Panc1 (cell line): ENCODE data around the gene YTHDF1.

ENCODE experiments used
- POLR2AphosphoS5 ChIP-seq: IDR thresholded peaks from 2 replicates; pipeline ENCODE4 v1.6.1; 2012; ENCODE audit warnings: mild to moderate bottlenecking, low read depth, low read length, moderate library complexity
- REST ChIP-seq, 2 experiments: IDR thresholded peaks; 2 replicates each; pipeline ENCODE4 v1.6.1; 2011 to 2012; ENCODE audit warnings: low read depth in 2 of 2, control low read depth in 1 of 2, low read length in 1 of 2, mild to moderate bottlenecking in 1 of 2, moderate library complexity in 1 of 2; ENCODE audit not compliant: insufficient read depth in 1 of 2
- TCF7L2 ChIP-seq: IDR thresholded peaks from 2 replicates; pipeline ENCODE4 v1.6.1; 2011; ENCODE audit warnings: mild to moderate bottlenecking, low read depth, low read length, inconsistent platforms
- TF ChIP-seq, protein P1 (sequence below): fragments of 450-650 bp; IDR thresholded peaks from 2 replicates; pipeline ENCODE4 v1.5.1; 2017; ENCODE audit warnings: mild to moderate bottlenecking

GRCh38 chr20:63185215-63185796 is 30.6 kb downstream of the YTHDF1 start:
- TF ChIP-seq, protein P1, sequence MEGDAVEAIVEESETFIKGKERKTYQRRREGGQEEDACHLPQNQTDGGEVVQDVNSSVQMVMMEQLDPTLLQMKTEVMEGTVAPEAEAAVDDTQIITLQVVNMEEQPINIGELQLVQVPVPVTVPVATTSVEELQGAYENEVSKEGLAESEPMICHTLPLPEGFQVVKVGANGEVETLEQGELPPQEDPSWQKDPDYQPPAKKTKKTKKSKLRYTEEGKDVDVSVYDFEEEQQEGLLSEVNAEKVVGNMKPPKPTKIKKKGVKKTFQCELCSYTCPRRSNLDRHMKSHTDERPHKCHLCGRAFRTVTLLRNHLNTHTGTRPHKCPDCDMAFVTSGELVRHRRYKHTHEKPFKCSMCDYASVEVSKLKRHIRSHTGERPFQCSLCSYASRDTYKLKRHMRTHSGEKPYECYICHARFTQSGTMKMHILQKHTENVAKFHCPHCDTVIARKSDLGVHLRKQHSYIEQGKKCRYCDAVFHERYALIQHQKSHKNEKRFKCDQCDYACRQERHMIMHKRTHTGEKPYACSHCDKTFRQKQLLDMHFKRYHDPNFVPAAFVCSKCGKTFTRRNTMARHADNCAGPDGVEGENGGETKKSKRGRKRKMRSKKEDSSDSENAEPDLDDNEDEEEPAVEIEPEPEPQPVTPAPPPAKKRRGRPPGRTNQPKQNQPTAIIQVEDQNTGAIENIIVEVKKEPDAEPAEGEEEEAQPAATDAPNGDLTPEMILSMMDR, result no peak
- TF ChIP-seq REST (IDR thresholded peaks at IDR 0.05; ENCODE audit: insufficient read depth in 1 of 2, low read depth in 2 of 2, low read length in 1 of 2), result no peak
- no peak for TF ChIP-seq TCF7L2
- no peak for TF ChIP-seq POLR2AphosphoS5
